Fibroblast of lung (primary cell): ENCODE measurements around the gene ETV6. TPM values are rescaled to one million over a fixed set of nuclear protein-coding genes. Genes with fewer than 3 reads are reported as not detected.

Experiments used
- DNase-seq, 2 donors: peaks; one replicate each; pipeline versions ENCODE4 v3.0.0 to v3.0.0-alpha.2; 2010; ENCODE audit warnings: low read depth in 2 of 2
- H2AFZ ChIP-seq: 2 replicates; pipeline ENCODE4 v1.5.1; 2012; ENCODE audit warnings: low read length, control low read depth, inconsistent platforms
- H3K27ac ChIP-seq: 2 replicates; pipeline ENCODE4 v1.5.1; 2011; ENCODE audit warnings: low read length, control low read depth; ENCODE audit not compliant: insufficient read depth
- H3K27me3 ChIP-seq: 2 replicates; pipeline ENCODE4 v1.5.1; 2011; ENCODE audit warnings: mild to moderate bottlenecking, low read length; ENCODE audit not compliant: control insufficient read depth, insufficient read depth
- H3K36me3 ChIP-seq: 2 replicates; pipeline ENCODE4 v1.5.1; 2011; ENCODE audit warnings: low read length; ENCODE audit not compliant: control insufficient read depth, insufficient read depth
- H3K4me1 ChIP-seq: 2 replicates; pipeline ENCODE4 v1.5.1; 2011; ENCODE audit warnings: low read length; ENCODE audit not compliant: control insufficient read depth, insufficient read depth; ENCODE audit errors: extremely low read depth
- H3K4me2 ChIP-seq: 2 replicates; pipeline ENCODE4 v1.5.1; 2011; ENCODE audit warnings: low read length, control low read depth; ENCODE audit not compliant: insufficient read depth; ENCODE audit errors: extremely low read depth
- H3K4me3 ChIP-seq, 4 experiments: fragments of 200-600 bp in 1 of 4; sonication (generic) in 1 of 4; replicated peaks in 1 of 4; 2 replicates each; pipeline ENCODE4 v1.5.1; 2011 to 2016; ENCODE audit warnings: low read length in 4 of 4, low read depth in 3 of 4, mild to moderate bottlenecking in 3 of 4, control low read depth in 2 of 4, inconsistent platforms in 1 of 4, mixed read lengths in 1 of 4; ENCODE audit not compliant: insufficient read depth in 1 of 4; ENCODE audit errors: control extremely low read depth in 1 of 4
- H3K79me2 ChIP-seq: 2 replicates; pipeline ENCODE4 v1.5.1; 2012; ENCODE audit warnings: mild to moderate bottlenecking, low read length, inconsistent platforms; ENCODE audit not compliant: control insufficient read depth, insufficient read depth
- H3K9ac ChIP-seq: 2 replicates; pipeline ENCODE4 v1.5.1; 2011; ENCODE audit warnings: mild to moderate bottlenecking, low read length, control low read depth; ENCODE audit not compliant: insufficient read depth
- H3K9me3 ChIP-seq: 2 replicates; pipeline ENCODE4 v1.5.1; 2012; ENCODE audit warnings: low read depth, low read length; ENCODE audit not compliant: control insufficient read depth, insufficient read depth
- H4K20me1 ChIP-seq: 2 replicates; pipeline ENCODE4 v1.5.1; 2011; ENCODE audit warnings: low read length; ENCODE audit not compliant: control insufficient read depth, insufficient read depth; ENCODE audit errors: extremely low read depth
- CTCF ChIP-seq, 2 donors: IDR thresholded peaks in 1 of 2; conservative IDR thresholded peaks in 1 of 2; 1 replicate in 1 of 2; 2 replicates in 1 of 2; pipeline ENCODE4 v1.5.1; 2011 to 2012; ENCODE audit warnings: low read length in 2 of 2, control low read depth in 1 of 2, inconsistent platforms in 1 of 2, low read depth in 1 of 2, mild to moderate bottlenecking in 1 of 2
- EZH2 ChIP-seq: IDR thresholded peaks from 2 replicates; pipeline ENCODE4 v1.5.1; 2012; ENCODE audit warnings: low read length, control low read depth, mild to moderate bottlenecking; ENCODE audit errors: missing control alignments
- polyA plus RNA-seq, 2 donors: library from polyadenylated mRNA; depleted of rRNA in 1 of 2; stranded (reverse) in 1 of 2; unstranded in 1 of 2; fragments of >200 nt; gene quantifications; 2 replicates each; pipeline ENCODE4 v1.2.1, GENCODE V29; 2011 to 2012; ENCODE audit warnings: missing spikeins in 1 of 2
- total RNA-seq: library from RNA; depleted of rRNA; stranded (reverse); fragments of >200 nt; gene quantifications from 2 replicates; pipeline ENCODE4 v1.2.1, GENCODE V29; 2014

The ETV6 gene
- total and polyA plus RNA-seq, 2 donors (not counting 1 experiment from before 2014, with no cell fraction given): 4.3 to 8.9 TPM

- H3K27me3 ChIP-seq: no peaks in the 10 kb centered on the region
- no peak overlapping the region for H3K9ac ChIP-seq
- H3K9me3 ChIP-seq: no peaks in the 10 kb centered on the region
- no peak overlapping the region for H3K4me2 ChIP-seq
- H3K36me3 ChIP-seq: no peaks in the 10 kb centered on the region
- DNase-seq: peak; percentile 81 to 89
- H3K79me2 ChIP-seq: no peaks in the 10 kb centered on the region
- no peak overlapping the region for H2AFZ ChIP-seq
- H4K20me1 ChIP-seq: no peaks in the 10 kb centered on the region
- no peak for TF ChIP-seq EZH2
- no peak for TF ChIP-seq CTCF (conservative IDR thresholded peaks at IDR 0.05 in 1 of 2, IDR thresholded peaks at IDR 0.05 in 1 of 2; ENCODE audit: low read depth in 1 of 2, low read length in 2 of 2)
- no peak overlapping the region for H3K4me3 ChIP-seq
- H3K27ac ChIP-seq: no peak overlapping the region
- H3K4me1 ChIP-seq: peaks cover 13% of the 10 kb centered on the region
These were observed 164.9 kb downstream of the ETV6 start for GRCh38 chr12:11814374-11814773.

DNA sequence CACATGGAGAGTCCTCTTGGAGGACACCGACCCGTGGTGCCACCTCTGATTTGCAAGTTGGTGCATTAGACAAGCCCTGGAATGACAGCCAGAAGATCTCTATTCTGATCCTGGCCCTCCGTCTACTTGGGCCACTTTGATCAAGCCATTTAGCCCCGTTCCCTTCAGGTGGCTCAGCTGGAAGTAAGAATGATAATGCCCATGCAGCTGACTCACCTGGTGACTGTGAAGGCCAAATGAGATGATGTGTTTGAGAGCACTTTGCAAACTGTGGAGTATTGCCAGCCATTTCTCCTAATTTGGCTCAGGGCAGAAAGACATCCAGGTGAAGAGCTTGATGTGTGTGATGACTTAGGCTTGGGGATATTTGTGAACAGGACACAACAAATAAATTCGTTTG lies 165.9 kb downstream of the ETV6 start:
- H3K36me3 ChIP-seq: no peaks in the 10 kb centered on the region
- no peaks in the 10 kb centered on the region for H3K27me3 ChIP-seq
- H3K9ac ChIP-seq: no peak overlapping the region
- H3K4me1 ChIP-seq: peaks cover 13% of the 10 kb centered on the region
- TF ChIP-seq EZH2: no peak
- no peak for TF ChIP-seq CTCF (conservative IDR thresholded peaks at IDR 0.05 in 1 of 2, IDR thresholded peaks at IDR 0.05 in 1 of 2; ENCODE audit: low read depth in 1 of 2, low read length in 2 of 2)
- H3K4me3 ChIP-seq: no peak overlapping the region
- no peaks in the 10 kb centered on the region for H3K9me3 ChIP-seq
- H3K79me2 ChIP-seq: no peaks in the 10 kb centered on the region
- H3K4me2 ChIP-seq: no peak overlapping the region
- no peak for DNase-seq
- H4K20me1 ChIP-seq: no peaks in the 10 kb centered on the region
- H2AFZ ChIP-seq: no peak overlapping the region
- no peak overlapping the region for H3K27ac ChIP-seq

DNA sequence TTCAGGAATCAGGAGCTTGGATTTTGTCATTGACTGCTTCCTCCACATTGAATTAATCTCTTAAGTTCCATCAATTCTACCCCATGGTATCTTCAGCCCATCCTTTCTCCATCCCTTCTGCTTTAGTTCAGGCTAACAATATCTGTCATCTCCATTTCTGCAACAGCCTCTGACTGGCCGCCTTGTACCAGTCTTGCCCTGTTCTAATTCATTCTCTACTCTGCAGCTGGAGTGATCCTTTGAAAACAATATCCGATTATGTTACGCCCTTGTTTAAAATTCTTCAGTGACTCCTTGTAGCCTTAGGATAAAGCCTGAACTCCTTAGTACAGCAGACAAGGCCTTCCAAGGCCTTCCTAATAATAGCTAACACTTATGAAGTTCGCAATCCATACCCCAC lies 170.2 kb downstream of the ETV6 start:
- Histone ChIP-seq H3K9ac (no peak overlapping the region), H3K4me1 (peaks cover 15% of the 10 kb centered on the region), H2AFZ (no peak overlapping the region), H4K20me1 (no peaks in the 10 kb centered on the region), H3K27me3 (no peaks in the 10 kb centered on the region), H3K79me2 (no peaks in the 10 kb centered on the region), H3K27ac (no peak overlapping the region), H3K36me3 (no peaks in the 10 kb centered on the region), H3K9me3 (no peaks in the 10 kb centered on the region), H3K4me3 (no peak overlapping the region), H3K4me2 (no peak overlapping the region)
- TF ChIP-seq CTCF (conservative IDR thresholded peaks at IDR 0.05 in 1 of 2, IDR thresholded peaks at IDR 0.05 in 1 of 2; ENCODE audit: low read depth in 1 of 2, low read length in 2 of 2) (no peak), EZH2 (no peak)
- DNase-seq: no peak
